ENCODE data around the gene BARD1.

DNA sequence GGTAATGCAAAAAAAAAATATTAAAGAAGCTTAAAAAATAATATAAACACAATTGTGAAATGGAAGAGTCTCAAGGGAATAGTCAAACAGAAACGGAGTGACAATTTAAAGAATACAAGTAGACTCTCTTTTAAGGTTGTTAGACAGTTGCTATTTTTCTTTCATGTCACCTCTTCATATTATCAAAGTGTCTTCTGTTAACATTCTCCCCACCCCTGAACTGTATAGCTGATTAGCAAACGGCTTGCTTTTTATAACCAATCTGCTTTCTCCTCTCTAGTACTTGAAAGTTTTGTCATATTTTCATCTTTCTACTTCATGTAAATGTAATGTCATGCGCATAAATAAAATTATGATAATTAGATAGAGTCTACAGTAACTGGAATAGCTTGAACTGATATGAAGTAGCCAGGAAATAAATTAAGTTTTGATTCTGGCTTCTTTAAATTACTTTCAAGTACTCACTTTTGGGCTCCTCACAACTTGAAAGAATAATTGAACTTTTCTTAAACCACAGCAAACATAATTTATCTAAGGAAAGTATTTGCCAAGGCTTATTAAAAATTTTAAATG lies 37.0 kb downstream of the BARD1 start:
- TF ChIP-seq, protein P1, sequence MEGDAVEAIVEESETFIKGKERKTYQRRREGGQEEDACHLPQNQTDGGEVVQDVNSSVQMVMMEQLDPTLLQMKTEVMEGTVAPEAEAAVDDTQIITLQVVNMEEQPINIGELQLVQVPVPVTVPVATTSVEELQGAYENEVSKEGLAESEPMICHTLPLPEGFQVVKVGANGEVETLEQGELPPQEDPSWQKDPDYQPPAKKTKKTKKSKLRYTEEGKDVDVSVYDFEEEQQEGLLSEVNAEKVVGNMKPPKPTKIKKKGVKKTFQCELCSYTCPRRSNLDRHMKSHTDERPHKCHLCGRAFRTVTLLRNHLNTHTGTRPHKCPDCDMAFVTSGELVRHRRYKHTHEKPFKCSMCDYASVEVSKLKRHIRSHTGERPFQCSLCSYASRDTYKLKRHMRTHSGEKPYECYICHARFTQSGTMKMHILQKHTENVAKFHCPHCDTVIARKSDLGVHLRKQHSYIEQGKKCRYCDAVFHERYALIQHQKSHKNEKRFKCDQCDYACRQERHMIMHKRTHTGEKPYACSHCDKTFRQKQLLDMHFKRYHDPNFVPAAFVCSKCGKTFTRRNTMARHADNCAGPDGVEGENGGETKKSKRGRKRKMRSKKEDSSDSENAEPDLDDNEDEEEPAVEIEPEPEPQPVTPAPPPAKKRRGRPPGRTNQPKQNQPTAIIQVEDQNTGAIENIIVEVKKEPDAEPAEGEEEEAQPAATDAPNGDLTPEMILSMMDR (IDR thresholded peaks at IDR 0.05), result no peak
- TF ChIP-seq POLR2A (IDR thresholded peaks at IDR 0.05), result no peak
